Measurements from ENCODE around the gene PSD4.

PSD4 gene

GRCh38 chr2:113219525-113219888 is 45.7 kb downstream of the PSD4 start:
- DNase-seq (ENCODE audit: low read depth): no peak
- no peak overlapping the region for H3K4me3 ChIP-seq (replicated peaks; ENCODE audit: low read depth, low read length)
- TF ChIP-seq CTCF (IDR thresholded peaks at IDR 0.05; ENCODE audit: low read length, missing control alignments): no peak

GRCh38 chr2:113219889-113220641 is 46.3 kb downstream of the PSD4 start:
- DNase-seq (ENCODE audit: low read depth): peak; percentile 65

GRCh38 chr2:113220970-113221708 is 47.4 kb downstream of the PSD4 start:
- TF ChIP-seq CTCF (IDR thresholded peaks at IDR 0.05; ENCODE audit: low read length, missing control alignments): no peak
- no peak for DNase-seq (ENCODE audit: low read depth)
- H3K4me3 ChIP-seq (replicated peaks; ENCODE audit: low read depth, low read length): no peak overlapping the region

More at GRCh38 chr2:113219889-113220641, 46.3 kb downstream of the PSD4 start:
- H3K4me3 ChIP-seq (replicated peaks; ENCODE audit: low read depth, low read length): no peak overlapping the region
- TF ChIP-seq CTCF (IDR thresholded peaks at IDR 0.05; ENCODE audit: low read length, missing control alignments): no peak

- TF ChIP-seq CTCF (IDR thresholded peaks at IDR 0.05; ENCODE audit: low read length, missing control alignments): no peak
- no peak for DNase-seq (ENCODE audit: low read depth)
- no peak overlapping the region for H3K4me3 ChIP-seq (replicated peaks; ENCODE audit: low read depth, low read length)
These were observed 48.1 kb downstream of the PSD4 start for GRCh38 chr2:113221846-113222245.

GRCh38 chr2:113223813-113224212 is 50.0 kb downstream of the PSD4 start:
- TF ChIP-seq CTCF (IDR thresholded peaks at IDR 0.05; ENCODE audit: low read length, missing control alignments): no peak
- H3K4me3 ChIP-seq (replicated peaks; ENCODE audit: low read depth, low read length): no peak overlapping the region
- DNase-seq (ENCODE audit: low read depth): no peak

- no peak for DNase-seq (ENCODE audit: low read depth)
- no peak overlapping the region for H3K4me3 ChIP-seq (replicated peaks; ENCODE audit: low read depth, low read length)
- TF ChIP-seq CTCF (IDR thresholded peaks at IDR 0.05; ENCODE audit: low read length, missing control alignments): no peak
These were observed 51.0 kb downstream of the PSD4 start for GRCh38 chr2:113224647-113225236.
